SK-N-SH treated with all-trans-retinoic acid at 6 μM for 48 hours (cell line): ENCODE data around the gene IFITM2.

ENCODE experiments used
- CSDC2 ChIP-seq: fragments of 250-450 bp; sonication (Bioruptor Pico); IDR thresholded peaks from 2 replicates; pipeline ENCODE4 v1.5.0; 2020; ENCODE audit warnings: mild to moderate bottlenecking, moderate library complexity
- GLIS3 ChIP-seq: fragments of 250-450 bp; sonication (Bioruptor Pico); IDR thresholded peaks from 2 replicates; pipeline ENCODE4 v1.5.0; 2020; ENCODE audit warnings: mild to moderate bottlenecking, moderate library complexity
- PPARA ChIP-seq: fragments of 250-450 bp; sonication (Bioruptor Pico); IDR thresholded peaks from 2 replicates; pipeline ENCODE4 v1.5.0; 2020; ENCODE audit warnings: mild to moderate bottlenecking, borderline replicate concordance
- RARB ChIP-seq: fragments of 250-450 bp; sonication (Bioruptor Pico); IDR thresholded peaks from 2 replicates; pipeline ENCODE4 v1.8.0; 2021; ENCODE audit warnings: mild to moderate bottlenecking, moderate library complexity
- ZFP3 ChIP-seq: fragments of 250-450 bp; sonication (Bioruptor Pico); IDR thresholded peaks from 2 replicates; pipeline ENCODE4 v1.5.0; 2020; ENCODE audit warnings: mild to moderate bottlenecking, moderate library complexity
- ZFP30 ChIP-seq: fragments of 450-650 bp; formaldehyde crosslinking; IDR thresholded peaks from 2 replicates; pipeline ENCODE4 v1.5.0; 2022; ENCODE audit warnings: mild to moderate bottlenecking, moderate library complexity
- ZNF70 ChIP-seq: fragments of 450-650 bp; formaldehyde crosslinking; IDR thresholded peaks from 2 replicates; pipeline ENCODE4 v1.5.0; 2020; ENCODE audit warnings: mild to moderate bottlenecking, moderate library complexity
- ZNF8 ChIP-seq: fragments of 450-650 bp; formaldehyde crosslinking; IDR thresholded peaks from 2 replicates; pipeline ENCODE4 v1.5.0; 2020; ENCODE audit warnings: mild to moderate bottlenecking, moderate library complexity
- TF ChIP-seq, protein P1 (sequence below): fragments of 250-450 bp; sonication (Bioruptor Pico); IDR thresholded peaks from 2 replicates; pipeline ENCODE4 v1.5.1; 2020; ENCODE audit warnings: low read depth, mild to moderate bottlenecking, moderate library complexity
- TF ChIP-seq, protein P2 (sequence below): fragments of 250-450 bp; sonication (Bioruptor Pico); IDR thresholded peaks from 2 replicates; pipeline ENCODE4 v1.8.0; 2021; ENCODE audit warnings: low read depth, mild to moderate bottlenecking, moderate library complexity, borderline replicate concordance

DNA sequence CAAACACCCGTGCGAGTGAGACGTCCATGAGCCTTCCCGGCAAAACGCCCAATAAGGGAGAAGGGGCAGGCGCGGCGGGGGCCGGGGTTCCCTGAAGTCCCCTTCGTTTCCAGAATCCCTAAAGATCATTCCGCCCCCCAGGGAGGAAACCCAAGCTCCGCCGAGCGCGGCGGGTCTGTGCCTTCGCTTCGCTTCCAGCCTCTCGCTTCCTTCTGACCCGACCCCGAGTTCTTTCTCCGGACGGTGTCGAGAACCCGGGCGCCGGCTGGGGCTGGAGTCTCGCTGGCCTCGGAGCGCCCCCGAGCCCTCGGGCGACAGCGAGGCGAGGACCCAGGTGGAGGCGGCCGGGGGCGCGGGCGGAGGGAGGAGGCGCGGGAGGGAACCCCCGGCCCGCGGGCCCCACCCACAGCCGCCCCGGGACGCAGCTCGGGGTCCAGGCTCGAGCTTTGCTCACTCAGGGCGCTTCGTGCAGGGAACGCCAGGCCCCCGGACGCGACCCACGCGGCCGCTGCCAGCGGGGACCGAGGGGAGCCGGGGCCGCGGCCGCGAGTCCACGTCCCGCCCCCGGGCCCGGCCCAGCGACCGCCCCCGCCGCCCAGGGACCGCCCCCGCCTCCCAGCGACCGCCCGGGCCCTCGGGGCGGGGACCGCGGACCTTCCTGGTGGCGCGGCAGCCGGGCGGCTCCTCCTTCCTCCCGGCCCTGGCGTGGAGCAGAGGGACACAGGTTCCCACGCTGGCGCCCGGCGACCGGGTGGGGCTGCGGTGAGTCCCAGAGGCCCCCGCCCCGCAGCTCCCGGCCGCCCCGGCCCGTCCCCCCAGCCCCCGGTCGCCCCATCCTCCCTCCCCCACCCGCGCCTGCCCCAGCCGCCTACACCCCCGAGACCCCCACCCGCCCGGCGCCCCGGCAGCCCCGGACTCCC, 18.9 kb upstream of the IFITM2 start, which contains the start of gene PGGHG:
- no peak for TF ChIP-seq CSDC2 (CRISPR knock-in tag)
- TF ChIP-seq, protein P1, sequence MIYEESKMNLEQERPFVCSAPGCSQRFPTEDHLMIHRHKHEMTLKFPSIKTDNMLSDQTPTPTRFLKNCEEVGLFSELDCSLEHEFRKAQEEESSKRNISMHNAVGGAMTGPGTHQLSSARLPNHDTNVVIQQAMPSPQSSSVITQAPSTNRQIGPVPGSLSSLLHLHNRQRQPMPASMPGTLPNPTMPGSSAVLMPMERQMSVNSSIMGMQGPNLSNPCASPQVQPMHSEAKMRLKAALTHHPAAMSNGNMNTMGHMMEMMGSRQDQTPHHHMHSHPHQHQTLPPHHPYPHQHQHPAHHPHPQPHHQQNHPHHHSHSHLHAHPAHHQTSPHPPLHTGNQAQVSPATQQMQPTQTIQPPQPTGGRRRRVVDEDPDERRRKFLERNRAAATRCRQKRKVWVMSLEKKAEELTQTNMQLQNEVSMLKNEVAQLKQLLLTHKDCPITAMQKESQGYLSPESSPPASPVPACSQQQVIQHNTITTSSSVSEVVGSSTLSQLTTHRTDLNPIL (CRISPR knock-in tag), result no peak
- TF ChIP-seq ZNF70 (CRISPR knock-in tag), result no peak
- no peak for TF ChIP-seq ZFP3 (CRISPR knock-in tag)
- TF ChIP-seq GLIS3 (CRISPR knock-in tag), result no peak
- TF ChIP-seq PPARA (CRISPR knock-in tag), result no peak
- no peak for TF ChIP-seq ZNF8 (CRISPR knock-in tag)
- TF ChIP-seq ZFP30 (CRISPR knock-in tag), result no peak
- TF ChIP-seq, protein P2, sequence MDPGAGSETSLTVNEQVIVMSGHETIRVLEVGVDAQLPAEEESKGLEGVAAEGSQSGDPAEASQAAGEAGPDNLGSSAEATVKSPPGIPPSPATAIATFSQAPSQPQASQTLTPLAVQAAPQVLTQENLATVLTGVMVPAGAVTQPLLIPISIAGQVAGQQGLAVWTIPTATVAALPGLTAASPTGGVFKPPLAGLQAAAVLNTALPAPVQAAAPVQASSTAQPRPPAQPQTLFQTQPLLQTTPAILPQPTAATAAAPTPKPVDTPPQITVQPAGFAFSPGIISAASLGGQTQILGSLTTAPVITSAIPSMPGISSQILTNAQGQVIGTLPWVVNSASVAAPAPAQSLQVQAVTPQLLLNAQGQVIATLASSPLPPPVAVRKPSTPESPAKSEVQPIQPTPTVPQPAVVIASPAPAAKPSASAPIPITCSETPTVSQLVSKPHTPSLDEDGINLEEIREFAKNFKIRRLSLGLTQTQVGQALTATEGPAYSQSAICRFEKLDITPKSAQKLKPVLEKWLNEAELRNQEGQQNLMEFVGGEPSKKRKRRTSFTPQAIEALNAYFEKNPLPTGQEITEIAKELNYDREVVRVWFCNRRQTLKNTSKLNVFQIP (CRISPR knock-in tag), result no peak
- no peak for TF ChIP-seq RARB (CRISPR knock-in tag)
